CD4-positive, alpha-beta T cell (primary cell): Measurements from ENCODE around the gene CR1. TPM values are rescaled to one million over a fixed set of nuclear protein-coding genes. Genes with fewer than 3 reads are reported as not detected.

Experiments used
- ATAC-seq: fragments of 200-7000 bp; cut with Tn5 transposase; one replicate; pipeline ENCODE4 v1.10.0; 2022; ENCODE audit warnings: mild to moderate bottlenecking; ENCODE audit not compliant: poor library complexity
- CTCF ChIA-PET: fragments of 350-600 bp; sonication (Branson Sonifier 250); formaldehyde crosslinking; loops from one replicate; lab custom pipeline; 2021; ENCODE audit warnings: antibody characterized with exemption, inconsistent platforms; lab: Charles Lee
- POLR2A ChIA-PET: fragments of 350-600 bp; sonication (Branson Sonifier 250); formaldehyde crosslinking; loops from one replicate; lab custom pipeline; 2021; ENCODE audit warnings: antibody characterized with exemption, inconsistent platforms; lab: Charles Lee
- DNase-seq, 14 experiments: peaks; one replicate each; pipeline ENCODE4 v3.0.0-alpha.2; 2013 to 2020; ENCODE audit warnings: mixed read lengths in 2 of 14
- H3K27ac ChIP-seq, 2 donors: one replicate each; pipeline versions ENCODE4 v1.5.1 to v1.7.0; 2013; ENCODE audit warnings: low read length in 2 of 2, low read depth in 1 of 2, mild to moderate bottlenecking in 1 of 2
- H3K27me3 ChIP-seq, 2 experiments: 1 replicate in 1 of 2; 2 replicates in 1 of 2; pipeline versions ENCODE4 v1.6.1 to v1.7.0; 2013; ENCODE audit warnings: low read length in 2 of 2, control low read depth in 1 of 2, mild to moderate bottlenecking in 1 of 2, moderate library complexity in 1 of 2; ENCODE audit not compliant: insufficient read depth in 2 of 2, control insufficient read depth in 1 of 2
- H3K36me3 ChIP-seq: one replicate; pipeline ENCODE4 v1.6.1; 2013; ENCODE audit warnings: low read length, control low read depth; ENCODE audit not compliant: insufficient read depth
- H3K4me1 ChIP-seq: one replicate; pipeline ENCODE4 v1.6.1; 2013; ENCODE audit warnings: low read length, control low read depth; ENCODE audit not compliant: insufficient read depth
- H3K4me3 ChIP-seq: one replicate; pipeline ENCODE4 v1.5.1; 2013; ENCODE audit warnings: mild to moderate bottlenecking, low read length, moderate library complexity
- H3K9me3 ChIP-seq, 2 experiments: 1 replicate in 1 of 2; 2 replicates in 1 of 2; pipeline versions ENCODE4 v1.6.1 to v1.7.0; 2013; ENCODE audit warnings: low read length in 2 of 2, mild to moderate bottlenecking in 2 of 2, control low read depth in 1 of 2, moderate library complexity in 1 of 2; ENCODE audit not compliant: control insufficient read depth in 1 of 2, insufficient read depth in 1 of 2
- H3K27ac Mint-ChIP-seq: one replicate; pipeline ENCODE4 v1.8.0; 2020; ENCODE audit warnings: mixed read lengths
- H3K27me3 Mint-ChIP-seq: one replicate; pipeline ENCODE4 v1.8.0; 2021; ENCODE audit warnings: mixed read lengths
- H3K36me3 Mint-ChIP-seq: one replicate; pipeline ENCODE4 v1.8.0; 2021; ENCODE audit warnings: low read depth, mixed read lengths
- H3K4me1 Mint-ChIP-seq: one replicate; pipeline ENCODE4 v1.8.0; 2021; ENCODE audit warnings: low read depth, mixed read lengths
- H3K4me3 Mint-ChIP-seq: one replicate; pipeline ENCODE4 v1.8.0; 2020; ENCODE audit warnings: mild to moderate bottlenecking, mixed read lengths
- H3K9me3 Mint-ChIP-seq: one replicate; pipeline ENCODE4 v1.8.0; 2020; ENCODE audit warnings: mixed read lengths
- intact Hi-C, 2 experiments: fragments of 100-400 bp; cut with DNase I in 1 of 2; cut with micrococcal nuclease in 1 of 2; formaldehyde crosslinking; loops; one replicate each; pipeline versions ENCODE4 v1.15.1 to v1.9.0; 2023 to 2025; cut with DNase I, micrococcal nuclease
- total RNA-seq, 174 experiments: library from RNA in 2 of 174; stranded (reverse) in 2 of 174; gene quantifications; one replicate each; pipeline ENCODE4 v1.2.3 and lab custom pipeline; 2021 to 2026
- TF ChIP-seq, protein P1 (sequence below): fragments of 200-600 bp; IDR thresholded peaks from one replicate; pipeline ENCODE4 v1.8.0; 2022; ENCODE audit warnings: antibody characterized with exemption, mild to moderate bottlenecking

Gene CR1
- total RNA-seq, 2 experiments from 2014 or later, result 2.8 to 3.1 TPM

GRCh38 chr1:207626972-207627337 lies 131.0 kb downstream of the CR1 start:
- H3K27ac ChIP-seq, result no peak overlapping the region
- no peaks in the 10 kb centered on the region for H3K9me3 Mint-ChIP-seq
- no peaks in the 10 kb centered on the region for H3K27me3 ChIP-seq
- ChIA-PET CTCF (no interaction called here), POLR2A (no interaction called here)
- no peaks in the 10 kb centered on the region for H3K4me1 ChIP-seq
- no peak overlapping the region for H3K27ac Mint-ChIP-seq
- no peaks in the 10 kb centered on the region for H3K36me3 ChIP-seq
- no peaks in the 10 kb centered on the region for H3K36me3 Mint-ChIP-seq
- no peaks in the 10 kb centered on the region for H3K27me3 Mint-ChIP-seq
- intact Hi-C loops, result no loop called here
- H3K4me3 ChIP-seq, result no peak overlapping the region
- H3K4me3 Mint-ChIP-seq, result no peak overlapping the region
- DNase-seq, result no peak
- ATAC-seq, result no peak
- H3K4me1 Mint-ChIP-seq, result no peaks in the 10 kb centered on the region
- H3K9me3 ChIP-seq, result no peaks in the 10 kb centered on the region
- TF ChIP-seq, protein P1, sequence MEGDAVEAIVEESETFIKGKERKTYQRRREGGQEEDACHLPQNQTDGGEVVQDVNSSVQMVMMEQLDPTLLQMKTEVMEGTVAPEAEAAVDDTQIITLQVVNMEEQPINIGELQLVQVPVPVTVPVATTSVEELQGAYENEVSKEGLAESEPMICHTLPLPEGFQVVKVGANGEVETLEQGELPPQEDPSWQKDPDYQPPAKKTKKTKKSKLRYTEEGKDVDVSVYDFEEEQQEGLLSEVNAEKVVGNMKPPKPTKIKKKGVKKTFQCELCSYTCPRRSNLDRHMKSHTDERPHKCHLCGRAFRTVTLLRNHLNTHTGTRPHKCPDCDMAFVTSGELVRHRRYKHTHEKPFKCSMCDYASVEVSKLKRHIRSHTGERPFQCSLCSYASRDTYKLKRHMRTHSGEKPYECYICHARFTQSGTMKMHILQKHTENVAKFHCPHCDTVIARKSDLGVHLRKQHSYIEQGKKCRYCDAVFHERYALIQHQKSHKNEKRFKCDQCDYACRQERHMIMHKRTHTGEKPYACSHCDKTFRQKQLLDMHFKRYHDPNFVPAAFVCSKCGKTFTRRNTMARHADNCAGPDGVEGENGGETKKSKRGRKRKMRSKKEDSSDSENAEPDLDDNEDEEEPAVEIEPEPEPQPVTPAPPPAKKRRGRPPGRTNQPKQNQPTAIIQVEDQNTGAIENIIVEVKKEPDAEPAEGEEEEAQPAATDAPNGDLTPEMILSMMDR, result no peak

DNA sequence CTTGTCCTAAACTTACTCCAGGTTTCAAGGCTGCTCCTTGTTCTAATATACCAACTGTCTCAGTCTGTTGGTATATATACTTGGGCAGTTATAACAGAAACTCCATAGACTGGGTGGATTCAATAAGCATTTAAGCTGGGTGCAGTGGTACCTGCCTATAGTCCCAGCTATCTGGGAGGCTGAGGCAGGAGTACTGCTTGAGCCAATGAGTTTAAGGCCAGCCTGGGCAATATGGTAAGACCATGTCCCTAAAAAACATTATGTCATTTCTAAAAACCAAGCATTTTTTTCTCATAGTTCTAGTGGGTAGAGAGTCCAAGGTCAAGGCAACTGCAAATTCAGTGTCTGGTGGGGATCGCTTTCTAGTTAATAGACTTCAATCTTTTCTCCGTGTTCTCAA lies 131.5 kb downstream of the CR1 start:
- no peaks in the 10 kb centered on the region for H3K4me1 Mint-ChIP-seq
- no peaks in the 10 kb centered on the region for H3K36me3 ChIP-seq
- intact Hi-C loops, result no loop called here
- H3K4me1 ChIP-seq, result no peaks in the 10 kb centered on the region
- POLR2A ChIA-PET, result no interaction called here
- no peak overlapping the region for H3K27ac Mint-ChIP-seq
- no peak for DNase-seq
- H3K9me3 ChIP-seq, result no peaks in the 10 kb centered on the region
- no peaks in the 10 kb centered on the region for H3K36me3 Mint-ChIP-seq
- no peak for ATAC-seq
- no peaks in the 10 kb centered on the region for H3K27me3 ChIP-seq
- TF ChIP-seq, protein P1, result no peak
- H3K27ac ChIP-seq, result no peak overlapping the region
- H3K9me3 Mint-ChIP-seq, result no peaks in the 10 kb centered on the region
- no peaks in the 10 kb centered on the region for H3K27me3 Mint-ChIP-seq
- H3K4me3 ChIP-seq, result no peak overlapping the region
- no peak overlapping the region for H3K4me3 Mint-ChIP-seq
- CTCF ChIA-PET, result no interaction called here

- no peaks in the 10 kb centered on the region for H3K36me3 Mint-ChIP-seq
- no peaks in the 10 kb centered on the region for H3K9me3 ChIP-seq
- TF ChIP-seq, protein P1, result no peak
- H3K27me3 ChIP-seq, result no peaks in the 10 kb centered on the region
- no peak overlapping the region for H3K27ac Mint-ChIP-seq
- intact Hi-C loops, result no loop called here
- no peak for DNase-seq
- no peaks in the 10 kb centered on the region for H3K4me1 ChIP-seq
- H3K27ac ChIP-seq, result no peak overlapping the region
- no peak for ATAC-seq
- ChIA-PET CTCF (no interaction called here), POLR2A (no interaction called here)
- H3K36me3 ChIP-seq, result no peaks in the 10 kb centered on the region
- H3K4me1 Mint-ChIP-seq, result no peaks in the 10 kb centered on the region
- H3K4me3 Mint-ChIP-seq, result no peak overlapping the region
- no peaks in the 10 kb centered on the region for H3K27me3 Mint-ChIP-seq
- no peak overlapping the region for H3K4me3 ChIP-seq
- no peaks in the 10 kb centered on the region for H3K9me3 Mint-ChIP-seq
Measured at GRCh38 chr1:207628776-207629175, 132.8 kb downstream of the CR1 start.
